ENCODE measurements around the gene EIF2D.

Gene EIF2D

DNA sequence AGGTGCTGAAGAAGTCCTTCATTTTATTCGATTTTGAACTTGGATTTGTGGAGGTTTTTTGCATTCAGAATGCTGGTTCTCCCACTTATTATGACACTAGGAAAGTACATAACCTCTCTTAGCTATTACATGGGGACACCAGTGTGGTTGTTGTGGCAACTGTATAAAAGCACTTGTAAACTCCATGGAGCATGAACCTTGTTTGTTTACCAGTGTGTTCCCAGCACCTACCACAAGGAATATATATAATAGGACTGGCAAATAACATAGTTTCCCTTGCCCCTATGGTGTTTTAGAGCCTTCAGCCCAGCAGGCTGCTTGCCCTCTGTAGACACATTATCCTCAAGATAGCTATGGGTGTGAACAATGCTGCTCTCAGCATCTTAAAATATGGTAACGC, 61.8 kb downstream of the EIF2D start:
- no peaks in the 10 kb centered on the region for H3K27me3 Mint-ChIP-seq
- ATAC-seq (replicated peaks) (no peak), DNase-seq (no peak)
- H3K9me3 Mint-ChIP-seq: no peaks in the 10 kb centered on the region
- H3K27ac Mint-ChIP-seq: no peak overlapping the region
- H3K4me1 Mint-ChIP-seq: peaks cover 11 to 13% of the 10 kb centered on the region in 2 donors
- no peak overlapping the region for H3K4me3 Mint-ChIP-seq
- peaks cover 3% of the 10 kb centered on the region in 2 donors for H3K36me3 Mint-ChIP-seq

GRCh38 chr1:206547104-206547503, 65.2 kb downstream of the EIF2D start:
- H3K4me3 Mint-ChIP-seq: no peak overlapping the region
- peaks cover 2 to 3% of the 10 kb centered on the region in 2 donors for H3K36me3 Mint-ChIP-seq
- peaks cover 8 to 14% of the 10 kb centered on the region in 2 donors for H3K4me1 Mint-ChIP-seq
- no peak for DNase-seq
- H3K27me3 Mint-ChIP-seq: no peaks in the 10 kb centered on the region
- no peaks in the 10 kb centered on the region for H3K9me3 Mint-ChIP-seq
- H3K27ac Mint-ChIP-seq: no peak overlapping the region
- ATAC-seq (replicated peaks): no peak

GRCh38 chr1:206545351-206545750, 66.9 kb downstream of the EIF2D start:
- H3K4me1 Mint-ChIP-seq: peaks cover 6 to 12% of the 10 kb centered on the region in 2 donors
- H3K4me3 Mint-ChIP-seq: no peak overlapping the region
- DNase-seq (no peak), ATAC-seq (replicated peaks) (peak in 1 of 2 donors; percentile 14)
- no peak overlapping the region for H3K27ac Mint-ChIP-seq
- no peaks in the 10 kb centered on the region for H3K9me3 Mint-ChIP-seq
- H3K36me3 Mint-ChIP-seq: peaks cover 3 to 4% of the 10 kb centered on the region in 2 donors
- H3K27me3 Mint-ChIP-seq: no peaks in the 10 kb centered on the region

DNA sequence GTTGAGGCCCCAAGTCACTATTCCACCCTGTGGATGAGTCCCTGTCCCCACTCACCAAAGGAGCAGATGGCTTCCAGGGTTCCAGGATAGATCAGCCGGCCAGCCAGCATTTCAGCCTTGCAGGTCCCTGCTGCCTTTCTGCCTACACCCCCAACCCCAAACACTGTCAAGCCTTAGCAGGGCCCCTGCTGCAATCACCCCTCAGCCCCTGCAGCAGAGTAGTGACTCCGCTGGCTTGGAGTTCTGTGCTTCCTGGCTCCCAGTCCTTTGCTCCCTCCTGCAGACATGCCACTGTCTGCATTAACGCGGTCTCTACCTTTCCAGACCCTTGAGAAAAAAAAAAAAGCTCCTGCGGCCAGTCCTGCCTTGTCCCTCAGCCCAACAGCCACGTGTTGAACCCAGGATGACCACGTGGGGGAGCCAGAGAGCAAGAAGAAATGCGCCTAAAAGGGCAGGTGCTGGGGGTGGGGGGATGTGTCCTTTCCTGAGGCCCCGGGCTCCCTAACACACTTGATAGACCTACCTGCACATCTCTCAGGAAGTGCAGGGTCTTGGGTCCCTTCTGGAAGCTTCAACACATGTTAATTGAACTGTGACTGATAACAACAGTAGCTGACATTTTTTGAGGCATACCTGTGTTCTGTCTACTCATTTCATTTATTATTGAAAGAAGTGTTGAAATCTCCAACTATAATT, 67.6 kb downstream of the EIF2D start:
- DNase-seq: peak; percentile 65
- ATAC-seq (replicated peaks): peak; percentile 89 to 93
- Mint-ChIP-seq H3K4me1 (peaks cover 6 to 12% of the 10 kb centered on the region in 2 donors), H3K9me3 (no peaks in the 10 kb centered on the region), H3K36me3 (peaks cover 3 to 4% of the 10 kb centered on the region in 2 donors), H3K27ac (peak overlapping the region; percentile 9), H3K27me3 (no peaks in the 10 kb centered on the region), H3K4me3 (no peak overlapping the region)

Data from stimulated activated naive B cell treated with anti-CD40 and anti-IgM and Interleukin-4, amounts not matched to agents 10 μg/mL and 1 μg/mL and 100 μg/mL, for 72 hours (primary cell).